ENCODE data around the gene PPP3R1. TPM values are rescaled to one million over a fixed set of nuclear protein-coding genes. Genes with fewer than 3 reads are reported as not detected.

The PPP3R1 gene
- total RNA-seq, 2 experiments from 2014 or later, result 15.1 to 90.3 TPM

GRCh38 chr2:68203587-68203986 is 48.7 kb downstream of the PPP3R1 start:
- no peak for TF ChIP-seq CTCF (conservative IDR thresholded peaks at IDR 0.05; ENCODE audit: low read length)
- no peak for TF ChIP-seq EZH2phosphoT487 (IDR thresholded peaks at IDR 0.05; ENCODE audit: borderline replicate concordance, low read depth, low read length)
- H3K4me1 ChIP-seq (ENCODE audit: insufficient read depth, low read length, poor library complexity, severe bottlenecking), result peaks cover 93% of the 10 kb centered on the region
- no TSS peak for BruUV-seq (replicated peaks)
- no peaks in the 10 kb centered on the region; the same call in 1 of the 2 replicates for H4K20me1 ChIP-seq (ENCODE audit: insufficient read depth, low read length)
- ChIA-PET CTCF (ENCODE audit: unreplicated experiment) (no interaction called here), POLR2A (interaction anchor here (0.5 to 1.3 kb wide), 4 partner anchors 10 to 123 kb away, joined by 3 to 4 read pairs (median 4); no protein-coding TSS in a partner anchor)
- H3K36me3 ChIP-seq (ENCODE audit: insufficient read depth, low read length), result peaks cover 34% of the 10 kb centered on the region
- peak overlapping the region; percentile 96 for H3K27ac ChIP-seq (ENCODE audit: low read depth, low read length, poor library complexity, severe bottlenecking)
- H3K4me2 ChIP-seq (ENCODE audit: low read length), result peak overlapping the region; percentile 85
- peak; percentile 82 for DNase-seq (ENCODE audit: low spot score)
- H3K9me2 ChIP-seq (ENCODE audit: insufficient read depth, low read length), result no peaks in the 10 kb centered on the region
- H2AFZ ChIP-seq (ENCODE audit: low read length), result no peak overlapping the region
- H3K9me3 ChIP-seq (ENCODE audit: low read length), result no peaks in the 10 kb centered on the region
- intact Hi-C loops (cut with micrococcal nuclease; ENCODE audit: unreplicated experiment), result no loop called here
- H3K4me3 ChIP-seq (ENCODE audit: low read depth, low read length, poor library complexity, severe bottlenecking), result peak overlapping the region; percentile 62
- peaks cover 100% of the 10 kb centered on the region for H3K79me2 ChIP-seq (ENCODE audit: insufficient read depth, low read depth, low read length)

- H3K36me3 ChIP-seq (ENCODE audit: insufficient read depth, low read length), result peaks cover 38% of the 10 kb centered on the region
- peak overlapping the region; percentile 10 for H3K4me3 ChIP-seq (ENCODE audit: low read depth, low read length, poor library complexity, severe bottlenecking)
- intact Hi-C loops (cut with micrococcal nuclease; ENCODE audit: unreplicated experiment), result no loop called here
- peak overlapping the region; percentile 62 for H3K4me2 ChIP-seq (ENCODE audit: low read length)
- DNase-seq (ENCODE audit: low spot score), result peak; percentile 22
- H3K4me1 ChIP-seq (ENCODE audit: insufficient read depth, low read length, poor library complexity, severe bottlenecking), result peaks cover 67% of the 10 kb centered on the region
- TF ChIP-seq CTCF (conservative IDR thresholded peaks at IDR 0.05; ENCODE audit: low read length), result no peak
- TF ChIP-seq EZH2phosphoT487 (IDR thresholded peaks at IDR 0.05; ENCODE audit: borderline replicate concordance, low read depth, low read length), result no peak
- BruUV-seq (replicated peaks), result no TSS peak
- POLR2A ChIA-PET, result interaction anchor here (0.6 to 1.2 kb wide), 3 partner anchors 10 to 142 kb away, joined by 3 to 4 read pairs (median 4); no protein-coding TSS in a partner anchor
- H3K9me3 ChIP-seq (ENCODE audit: low read length), result no peaks in the 10 kb centered on the region
- no peaks in the 10 kb centered on the region for H3K9me2 ChIP-seq (ENCODE audit: insufficient read depth, low read length)
- peaks cover 99% of the 10 kb centered on the region for H3K79me2 ChIP-seq (ENCODE audit: insufficient read depth, low read depth, low read length)
- peaks cover 15% of the 10 kb centered on the region; the same call in 1 of the 2 replicates for H4K20me1 ChIP-seq (ENCODE audit: insufficient read depth, low read length)
- no peak overlapping the region for H2AFZ ChIP-seq (ENCODE audit: low read length)
- peak overlapping the region; percentile 96 for H3K27ac ChIP-seq (ENCODE audit: low read depth, low read length, poor library complexity, severe bottlenecking)
- CTCF ChIA-PET (ENCODE audit: unreplicated experiment), result interaction anchor here (1.3 kb wide), 1 partner anchor 25 kb away, joined by 3 read pairs; no protein-coding TSS in a partner anchor
These were observed 52.1 kb downstream of the PPP3R1 start for GRCh38 chr2:68200157-68200787.
